Right atrium auricular region (tissue), 2 donors: Measurements from ENCODE around the gene CABP4. TPM values are rescaled to one million over a fixed set of nuclear protein-coding genes. Genes with fewer than 3 reads are reported as not detected.

ENCODE experiments used
- DNase-seq: peaks from one replicate; pipeline ENCODE4 v3.0.0-alpha.2; 2019; ENCODE audit warnings: low spot score
- H3K27ac ChIP-seq, 2 donors: fragments of 200-600 bp; sonication (generic); 1 replicate in 1 of 2; 2 replicates in 1 of 2; pipeline ENCODE4 v1.5.1; 2016 to 2019
- H3K27me3 ChIP-seq, 2 donors: fragments of 200-600 bp; sonication (generic); one replicate each; pipeline versions ENCODE4 v1.5.1 to v1.6.0; 2017 to 2019
- H3K36me3 ChIP-seq: fragments of 200-600 bp; sonication (generic); one replicate; pipeline ENCODE4 v1.5.1; 2016
- H3K4me1 ChIP-seq, 2 donors: fragments of 200-600 bp; sonication (generic); one replicate each; pipeline versions ENCODE4 v1.5.1 to v1.6.0; 2017 to 2019
- H3K4me3 ChIP-seq, 2 donors: fragments of 200-600 bp; sonication (generic); 1 replicate in 1 of 2; 2 replicates in 1 of 2; pipeline ENCODE4 v1.5.1; 2017 to 2019; ENCODE audit warnings: mild to moderate bottlenecking in 1 of 2, moderate library complexity in 1 of 2
- H3K9me3 ChIP-seq, 2 donors: fragments of 200-600 bp; sonication (generic); one replicate each; pipeline ENCODE4 v1.5.1; 2019
- CTCF ChIP-seq, 2 donors: fragments of 200-600 bp; sonication (generic); IDR thresholded peaks; one replicate each; pipeline ENCODE4 v1.5.1; 2019; ENCODE audit warnings: antibody characterized with exemption in 2 of 2
- total RNA-seq, 2 donors: library from RNA; depleted of rRNA; stranded (reverse); fragments of >200 nt; gene quantifications; one replicate each; pipeline ENCODE4 v1.1.0, GENCODE V29; 2016

CABP4 gene
- total RNA-seq, 2 donors from 2014 or later = 1.3 TPM; not detected in 1

- Histone ChIP-seq H3K9me3 (no peaks in the 10 kb centered on the region), H3K4me1 (peaks cover 0 to 30% of the 10 kb centered on the region in 2 donors), H3K27ac (no peak overlapping the region), H3K36me3 (no peaks in the 10 kb centered on the region), H3K4me3 (no peak overlapping the region), H3K27me3 (no peaks in the 10 kb centered on the region)
- DNase-seq = no peak
- no peak for TF ChIP-seq CTCF (IDR thresholded peaks at IDR 0.05)
Observed at GRCh38 chr11:67408437-67409200, 46.5 kb upstream of the CABP4 start.

- Histone ChIP-seq H3K9me3 (no peaks in the 10 kb centered on the region), H3K36me3 (no peaks in the 10 kb centered on the region), H3K4me3 (no peak overlapping the region), H3K4me1 (peaks cover 0 to 30% of the 10 kb centered on the region in 2 donors), H3K27me3 (no peaks in the 10 kb centered on the region), H3K27ac (no peak overlapping the region)
- DNase-seq = no peak
- no peak for TF ChIP-seq CTCF (IDR thresholded peaks at IDR 0.05)
Observed at GRCh38 chr11:67409261-67409666, 45.9 kb upstream of the CABP4 start.

GRCh38 chr11:67409781-67410368, 45.3 kb upstream of the CABP4 start:
- no peak overlapping the region for H3K4me3 ChIP-seq
- no peaks in the 10 kb centered on the region for H3K27me3 ChIP-seq
- no peaks in the 10 kb centered on the region for H3K9me3 ChIP-seq
- peaks cover 0 to 32% of the 10 kb centered on the region in 2 donors for H3K4me1 ChIP-seq
- TF ChIP-seq CTCF (IDR thresholded peaks at IDR 0.05) = no peak
- H3K36me3 ChIP-seq = no peaks in the 10 kb centered on the region
- DNase-seq = no peak
- H3K27ac ChIP-seq = no peak overlapping the region

- no peak for DNase-seq
- TF ChIP-seq CTCF (IDR thresholded peaks at IDR 0.05) = no peak
- Histone ChIP-seq H3K36me3 (no peaks in the 10 kb centered on the region), H3K9me3 (no peaks in the 10 kb centered on the region), H3K27ac (no peak overlapping the region), H3K4me1 (peaks cover 0 to 37% of the 10 kb centered on the region in 2 donors), H3K4me3 (no peak overlapping the region), H3K27me3 (no peaks in the 10 kb centered on the region)
Observed at GRCh38 chr11:67410369-67410831, 44.8 kb upstream of the CABP4 start.

- TF ChIP-seq CTCF (IDR thresholded peaks at IDR 0.05) = no peak
- no peak overlapping the region for H3K27ac ChIP-seq
- H3K4me3 ChIP-seq = no peak overlapping the region
- peaks cover 0 to 44% of the 10 kb centered on the region in 2 donors for H3K4me1 ChIP-seq
- no peaks in the 10 kb centered on the region for H3K36me3 ChIP-seq
- DNase-seq = no peak
- H3K9me3 ChIP-seq = no peaks in the 10 kb centered on the region
- no peaks in the 10 kb centered on the region for H3K27me3 ChIP-seq
Observed at GRCh38 chr11:67410984-67411784, 44.0 kb upstream of the CABP4 start.
